Central memory CD4-positive, alpha-beta T cell (primary cell): Measurements from ENCODE around the gene MCFD2.

ENCODE experiments used
- DNase-seq: peaks from one replicate; pipeline ENCODE4 v3.0.0; 2022

Gene MCFD2

DNA sequence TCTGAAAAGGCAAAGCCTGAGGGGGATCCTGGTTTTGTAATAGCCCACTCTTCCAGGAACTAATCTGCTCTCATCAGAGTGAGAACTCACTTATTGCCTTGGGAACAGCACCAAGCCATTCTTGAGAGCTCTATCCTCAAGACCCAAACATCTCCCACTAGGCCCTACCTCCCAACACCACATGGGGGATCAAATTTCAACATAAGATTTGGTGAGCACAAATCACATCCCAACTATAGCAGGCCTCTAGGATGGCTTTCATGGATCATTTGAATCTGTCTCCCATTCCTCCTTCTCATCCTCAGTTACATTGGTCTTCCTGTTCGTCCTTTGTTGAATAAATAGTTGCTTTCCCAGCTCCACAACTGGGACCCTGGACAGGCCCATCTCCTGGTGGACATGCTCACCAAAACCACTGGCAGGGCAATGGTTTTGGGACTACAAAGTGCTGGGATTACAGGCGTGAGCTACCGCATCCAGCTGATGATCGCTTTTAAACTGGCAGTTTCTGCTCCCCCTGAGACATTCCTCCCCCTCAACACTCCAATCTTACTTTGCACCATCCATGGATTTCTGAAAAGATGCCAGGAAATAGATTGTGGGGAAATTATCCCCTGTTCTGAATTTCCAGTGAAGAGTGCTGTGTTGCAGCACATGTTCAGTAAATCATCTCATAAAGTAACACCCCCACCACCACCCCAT is 42.6 kb downstream of the MCFD2 start:
- no peak for DNase-seq

DNA sequence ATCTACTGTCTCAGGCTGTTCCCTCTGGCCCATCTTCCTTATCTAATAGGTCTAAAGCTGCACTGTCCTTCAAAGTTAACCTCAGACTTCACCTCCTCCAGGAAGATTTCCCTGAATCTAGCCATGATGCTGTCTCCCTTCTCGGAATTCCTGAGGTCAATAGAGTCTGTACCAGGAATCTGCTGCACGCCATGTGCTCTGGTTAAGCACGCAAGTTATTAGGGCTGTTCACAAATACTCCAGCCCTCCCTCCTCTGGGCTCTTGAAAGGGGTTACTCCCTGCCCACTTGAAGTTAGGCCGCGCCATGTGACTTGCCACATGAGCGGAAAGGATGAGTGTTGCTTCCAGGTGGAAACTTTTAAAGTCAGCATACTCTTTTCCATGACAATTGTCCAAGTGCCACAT is 43.6 kb downstream of the MCFD2 start:
- DNase-seq = no peak

- DNase-seq = no peak
These were observed 45.4 kb downstream of the MCFD2 start for GRCh38 chr2:46870051-46870839.

- DNase-seq = no peak
These were observed 46.0 kb downstream of the MCFD2 start for GRCh38 chr2:46869621-46870020.

- no peak for DNase-seq
These were observed 48.8 kb downstream of the MCFD2 start for GRCh38 chr2:46866770-46867246.

GRCh38 chr2:46865181-46865970 is 50.2 kb downstream of the MCFD2 start:
- no peak for DNase-seq

DNA sequence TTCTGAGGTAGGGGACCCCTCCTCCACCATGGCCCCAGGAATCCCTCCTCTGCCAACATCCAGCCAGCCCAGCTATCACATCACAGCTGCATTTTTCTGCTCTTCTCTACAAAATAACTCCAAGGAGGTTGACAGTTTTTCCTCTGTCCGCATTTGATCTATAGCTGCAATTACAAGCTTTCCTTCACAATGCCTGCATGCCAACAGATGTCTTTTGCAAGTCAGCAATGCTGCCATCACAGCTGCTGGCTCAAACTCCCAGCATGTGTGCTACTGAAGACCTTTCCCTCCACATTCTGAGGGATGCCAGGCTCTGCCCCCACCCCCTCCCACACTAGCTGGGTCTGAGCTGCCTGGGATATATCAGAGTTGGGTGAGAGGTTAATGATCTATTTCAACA is 51.7 kb downstream of the MCFD2 start:
- no peak for DNase-seq

GRCh38 chr2:46862514-46862913 is 53.1 kb downstream of the MCFD2 start:
- DNase-seq = no peak

DNA sequence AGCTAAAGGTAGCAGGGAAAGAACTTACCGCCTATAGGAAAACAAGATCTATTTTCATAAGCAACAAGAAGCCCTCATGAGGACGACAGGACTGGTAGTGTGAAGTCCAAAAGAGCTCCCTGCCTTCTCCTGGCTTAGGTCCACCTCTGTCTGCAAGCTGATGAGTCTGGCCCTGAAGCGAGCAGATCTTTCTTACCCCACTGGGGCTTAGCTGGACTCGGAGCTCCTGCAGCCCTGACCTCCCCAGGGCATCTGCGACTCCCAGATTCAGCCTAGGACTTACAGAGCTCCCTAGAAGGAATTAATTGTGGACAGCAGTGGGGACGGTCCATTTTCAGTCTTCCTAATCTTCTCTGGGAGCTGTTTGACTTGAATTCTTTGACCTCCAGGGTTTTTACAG is 53.7 kb downstream of the MCFD2 start:
- no peak for DNase-seq

DNA sequence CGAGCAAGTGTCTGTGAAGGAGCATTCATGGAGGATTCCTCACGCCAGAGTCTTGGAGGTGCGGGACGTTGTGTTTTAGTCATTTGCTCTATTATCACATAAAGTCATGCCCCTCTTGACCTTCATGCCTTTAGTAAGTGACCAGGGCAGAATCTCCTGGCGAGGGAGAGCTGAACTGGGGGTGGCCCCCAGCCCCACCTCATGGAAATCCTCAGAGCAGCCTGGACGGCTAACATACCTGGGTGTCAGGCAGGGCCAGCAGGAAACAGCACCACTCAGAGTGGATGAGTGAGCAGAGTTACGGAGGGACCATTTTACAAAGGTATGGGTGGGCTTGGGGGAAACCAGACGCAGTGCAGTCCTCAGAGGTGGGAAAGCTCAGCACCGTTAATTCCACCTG is 56.1 kb downstream of the MCFD2 start:
- DNase-seq = no peak

- DNase-seq = no peak
These were observed 56.9 kb downstream of the MCFD2 start for GRCh38 chr2:46858702-46859090.

DNA sequence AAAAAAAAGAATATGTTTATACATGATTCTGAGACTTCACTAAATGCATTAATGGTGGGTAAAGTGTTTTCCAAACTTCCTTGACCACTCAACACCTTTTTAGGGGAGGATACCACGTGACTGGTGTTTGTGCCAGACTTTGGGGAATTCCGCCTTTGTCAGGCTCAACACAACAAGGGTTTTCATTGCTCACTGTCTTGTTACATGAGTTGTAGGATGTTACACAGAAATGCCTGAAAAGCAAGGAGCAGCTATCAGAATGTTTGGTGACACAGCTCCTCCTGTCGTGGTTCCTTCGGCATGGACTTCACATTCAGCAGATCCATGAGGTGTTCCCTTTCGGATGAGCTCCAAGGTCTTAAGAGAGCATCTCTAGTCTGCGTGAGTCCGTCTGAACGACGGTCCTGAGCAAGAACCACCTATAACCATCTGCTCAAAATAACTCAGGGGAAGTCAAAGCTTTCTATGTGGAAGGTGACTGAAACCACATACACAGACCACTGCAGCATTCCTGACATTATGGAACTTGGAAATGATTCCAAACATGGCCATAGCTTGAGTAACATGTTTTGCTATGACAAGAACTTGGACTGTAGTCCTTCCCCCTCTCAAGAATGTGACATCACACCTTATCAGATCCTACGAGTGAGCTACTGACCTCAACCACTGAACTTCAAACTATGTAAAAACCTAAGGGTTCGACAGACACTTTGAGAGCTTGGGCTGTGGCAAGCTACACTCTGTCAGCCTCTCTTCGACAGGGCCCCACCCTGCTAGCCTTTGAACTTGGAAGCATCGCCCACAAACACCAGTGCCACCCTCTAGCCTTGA is 57.5 kb downstream of the MCFD2 start:
- no peak for DNase-seq

GRCh38 chr2:46856336-46856735 is 59.3 kb downstream of the MCFD2 start:
- DNase-seq = no peak

- no peak for DNase-seq
These were observed 59.8 kb downstream of the MCFD2 start for GRCh38 chr2:46855805-46856204.

DNA sequence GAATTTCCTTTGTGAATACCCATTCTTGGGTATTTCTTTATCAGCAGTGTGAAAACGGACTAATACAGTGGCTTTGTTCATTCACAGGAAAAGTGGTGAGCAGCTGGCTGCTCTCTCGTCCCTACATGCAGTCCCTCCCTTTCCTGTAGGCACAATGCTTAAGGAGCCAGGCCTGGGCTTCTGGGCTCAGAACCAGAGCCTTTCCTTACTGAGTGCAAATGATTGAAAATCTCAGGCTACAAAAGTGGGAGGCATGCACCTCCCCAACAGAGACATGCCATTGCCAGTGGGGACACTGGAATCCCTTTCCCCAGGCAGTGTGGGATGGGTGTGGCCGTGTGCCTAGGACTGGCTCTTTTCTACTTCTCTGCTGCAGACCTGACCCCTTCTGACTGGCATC is 61.3 kb downstream of the MCFD2 start:
- no peak for DNase-seq

DNA sequence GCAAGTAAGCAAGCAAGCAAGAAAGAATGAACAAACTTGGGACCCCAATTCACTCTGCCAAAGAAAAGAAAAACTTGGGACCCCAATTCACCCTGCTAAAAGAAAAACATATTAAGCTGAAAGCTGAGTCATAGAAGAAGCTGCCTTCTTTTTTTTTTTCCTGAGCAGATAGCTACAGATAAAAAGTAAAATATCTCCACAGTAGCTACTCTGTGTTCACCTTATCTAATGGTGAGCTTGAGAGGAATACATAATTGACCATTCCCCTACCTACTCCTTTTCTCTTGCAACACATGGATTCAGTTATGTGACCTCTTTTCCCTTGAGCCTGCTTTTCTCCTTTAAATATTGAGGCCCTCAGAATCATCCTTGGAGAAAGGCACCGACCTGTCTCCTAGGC is 63.0 kb downstream of the MCFD2 start:
- no peak for DNase-seq

GRCh38 chr2:46852124-46852523 is 63.5 kb downstream of the MCFD2 start:
- DNase-seq = no peak
